Ovary (tissue), 3 donors: ENCODE data around the gene CRHR1.

Experiments used
- CTCF ChIP-seq, 3 donors: fragments of 450-650 bp in 2 of 3; fragments of 200-600 bp in 1 of 3; IDR thresholded peaks; one replicate each; pipeline versions ENCODE4 v1.5.1 to v1.8.0; 2016 to 2022; ENCODE audit warnings: antibody characterized with exemption in 3 of 3, mild to moderate bottlenecking in 1 of 3
- EP300 ChIP-seq: sonication (generic); formaldehyde crosslinking; IDR thresholded peaks from one replicate; pipeline ENCODE4 v1.6.1; 2017; ENCODE audit warnings: antibody characterized with exemption
- POLR2A ChIP-seq: fragments of 450-650 bp; IDR thresholded peaks from one replicate; pipeline ENCODE4 v1.6.1; 2017; ENCODE audit warnings: antibody characterized with exemption, mild to moderate bottlenecking, moderate library complexity
- donor health status: DM: no; HTN: no; CAD: no.

- TF ChIP-seq CTCF (IDR thresholded peaks at IDR 0.05) (no peak), POLR2A (no peak), EP300 (no peak)
Observed at GRCh38 chr17:45823598-45823997, 39.5 kb downstream of the CRHR1 start.
